Rectal smooth muscle tissue (tissue), 1 donor: ENCODE measurements around the gene SSR4.
A peak's percentile ranks its signal among the peaks of the same experiment; 100 is the strongest.
"Not testable (repeated sequence)": the region's sequence is repeated elsewhere in the genome, so short reads cannot be mapped to it uniquely, and the experiment has no call there.

Experiments
- H3K27ac ChIP-seq: one replicate; pipeline ENCODE4 v1.7.0; 2013; ENCODE audit warnings: low read depth, low read length, inconsistent platforms
- H3K27me3 ChIP-seq: one replicate; pipeline ENCODE4 v1.7.0; 2013; ENCODE audit warnings: low read length; ENCODE audit not compliant: control insufficient read depth, insufficient read depth
- H3K36me3 ChIP-seq: one replicate; pipeline ENCODE4 v1.7.0; 2013; ENCODE audit warnings: low read length; ENCODE audit not compliant: control insufficient read depth, insufficient read depth
- H3K4me1 ChIP-seq: one replicate; pipeline ENCODE4 v1.7.0; 2013; ENCODE audit warnings: low read length; ENCODE audit not compliant: control insufficient read depth, insufficient read depth
- H3K4me3 ChIP-seq: one replicate; pipeline ENCODE4 v1.7.0; 2013; ENCODE audit warnings: low read length
- H3K9ac ChIP-seq: one replicate; pipeline ENCODE4 v1.7.0; 2013; ENCODE audit warnings: low read length

SSR4 gene

GRCh38 chrX:153805436-153805835 is 11.0 kb downstream of the SSR4 start:
- Histone ChIP-seq H3K9ac (no peak overlapping the region), H3K27ac (no peak overlapping the region), H3K4me1 (no peaks in the 10 kb centered on the region), H3K4me3 (no peak overlapping the region), H3K27me3 (peaks cover 9% of the 10 kb centered on the region), H3K36me3 (no peaks in the 10 kb centered on the region)

GRCh38 chrX:153806999-153807575 is 12.6 kb downstream of the SSR4 start:
- peaks cover 9% of the 10 kb centered on the region for H3K27me3 ChIP-seq
- no peak overlapping the region for H3K9ac ChIP-seq
- no peak overlapping the region for H3K27ac ChIP-seq
- H3K4me3 ChIP-seq: no peak overlapping the region
- H3K4me1 ChIP-seq: no peaks in the 10 kb centered on the region
- H3K36me3 ChIP-seq: no peaks in the 10 kb centered on the region

- no peak overlapping the region for H3K27ac ChIP-seq
- no peak overlapping the region for H3K9ac ChIP-seq
- no peaks in the 10 kb centered on the region for H3K4me1 ChIP-seq
- no peak overlapping the region for H3K4me3 ChIP-seq
- H3K36me3 ChIP-seq: no peaks in the 10 kb centered on the region
- peaks cover 9% of the 10 kb centered on the region for H3K27me3 ChIP-seq
These were observed 13.5 kb downstream of the SSR4 start for GRCh38 chrX:153807976-153808375.

- Histone ChIP-seq H3K27me3 (peaks cover 16% of the 10 kb centered on the region), H3K36me3 (no peaks in the 10 kb centered on the region), H3K27ac (no peak overlapping the region), H3K9ac (no peak overlapping the region), H3K4me3 (no peak overlapping the region), H3K4me1 (no peaks in the 10 kb centered on the region)
These were observed 17.8 kb downstream of the SSR4 start for GRCh38 chrX:153812220-153812619.

- Histone ChIP-seq H3K4me3 (no peak overlapping the region), H3K27ac (no peak overlapping the region), H3K27me3 (peaks cover 16% of the 10 kb centered on the region), H3K4me1 (no peaks in the 10 kb centered on the region), H3K36me3 (no peaks in the 10 kb centered on the region), H3K9ac (no peak overlapping the region)
These were observed 18.7 kb downstream of the SSR4 start for GRCh38 chrX:153813161-153813560.

GRCh38 chrX:153814591-153815315 is 20.3 kb downstream of the SSR4 start:
- H3K27me3 ChIP-seq: peaks cover 17% of the 10 kb centered on the region

GRCh38 chrX:153816831-153817690 is 22.6 kb downstream of the SSR4 start:
- no peaks in the 10 kb centered on the region for H3K36me3 ChIP-seq
- no peak overlapping the region for H3K9ac ChIP-seq
- no peaks in the 10 kb centered on the region for H3K4me1 ChIP-seq
- no peak overlapping the region for H3K27ac ChIP-seq
- H3K27me3 ChIP-seq: peaks cover 13% of the 10 kb centered on the region
- H3K4me3 ChIP-seq: no peak overlapping the region

More at GRCh38 chrX:153814591-153815315, 20.3 kb downstream of the SSR4 start:
- Histone ChIP-seq H3K36me3 (no peaks in the 10 kb centered on the region), H3K9ac (no peak overlapping the region), H3K4me1 (no peaks in the 10 kb centered on the region), H3K27ac (no peak overlapping the region), H3K4me3 (no peak overlapping the region)

- not testable (repeated sequence) for H3K27ac ChIP-seq, H3K4me1 ChIP-seq, H3K4me3 ChIP-seq, H3K9ac ChIP-seq, H3K36me3 ChIP-seq
- H3K27me3 ChIP-seq: peaks cover 13% of the 10 kb centered on the region
These were observed 23.6 kb downstream of the SSR4 start for GRCh38 chrX:153818064-153818463.

- H3K36me3 ChIP-seq: no peaks in the 10 kb centered on the region
- no peak overlapping the region for H3K9ac ChIP-seq
- peak overlapping the region; percentile 58 for H3K4me3 ChIP-seq
- H3K27ac ChIP-seq: no peak overlapping the region
- H3K27me3 ChIP-seq: peaks cover 13% of the 10 kb centered on the region
- no peaks in the 10 kb centered on the region for H3K4me1 ChIP-seq
These were observed 24.3 kb downstream of the SSR4 start for GRCh38 chrX:153818571-153819383.

GRCh38 chrX:153819384-153820040 is 25.0 kb downstream of the SSR4 start:
- Histone ChIP-seq H3K9ac (no peak overlapping the region), H3K36me3 (no peaks in the 10 kb centered on the region), H3K4me1 (no peaks in the 10 kb centered on the region), H3K27ac (no peak overlapping the region), H3K4me3 (peak overlapping the region; percentile 58), H3K27me3 (peaks cover 13% of the 10 kb centered on the region)

- Histone ChIP-seq H3K27ac (no peak overlapping the region), H3K4me1 (no peaks in the 10 kb centered on the region), H3K9ac (no peak overlapping the region), H3K4me3 (no peak overlapping the region), H3K36me3 (no peaks in the 10 kb centered on the region), H3K27me3 (peaks cover 10% of the 10 kb centered on the region)
These were observed 26.1 kb downstream of the SSR4 start for GRCh38 chrX:153820601-153821000.
